ENCODE results near the gene RAB44. TPM values are rescaled to one million over a fixed set of nuclear protein-coding genes. Genes with fewer than 3 reads are reported as not detected.

The RAB44 gene
- total and polyA plus RNA-seq, 9 of the 15 experiments (the other 6 are each of a cell fraction or from before 2014, with no cell fraction given), result not detected

DNA sequence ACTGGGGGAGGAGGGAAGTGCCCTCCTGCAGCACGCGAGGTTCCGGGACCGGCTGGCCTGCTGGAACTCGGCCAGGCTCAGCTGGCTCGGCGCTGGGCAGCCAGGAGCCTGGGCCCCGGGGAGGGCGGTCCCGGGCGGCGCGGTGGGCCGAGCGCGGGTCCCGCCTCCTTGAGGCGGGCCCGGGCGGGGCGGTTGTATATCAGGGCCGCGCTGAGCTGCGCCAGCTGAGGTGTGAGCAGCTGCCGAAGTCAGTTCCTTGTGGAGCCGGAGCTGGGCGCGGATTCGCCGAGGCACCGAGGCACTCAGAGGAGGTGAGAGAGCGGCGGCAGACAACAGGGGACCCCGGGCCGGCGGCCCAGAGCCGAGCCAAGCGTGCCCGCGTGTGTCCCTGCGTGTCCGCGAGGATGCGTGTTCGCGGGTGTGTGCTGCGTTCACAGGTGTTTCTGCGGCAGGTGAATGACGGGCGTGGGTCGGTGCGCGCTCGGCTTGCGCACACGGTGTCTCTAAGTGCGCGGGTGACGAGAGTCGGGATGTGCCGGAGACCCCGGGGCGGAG is 19.1 kb upstream of the RAB44 start, which contains the start of gene CDKN1A (continued):
- TF ChIP-seq SMARCC2 (IDR thresholded peaks at IDR 0.05; ENCODE audit: low read depth) (no peak), ADNP (tag; IDR thresholded peaks at IDR 0.05) (no peak), FOS (IDR thresholded peaks at IDR 0.05; ENCODE audit: extremely low read depth, insufficient read length) (no peak), CBX5 (IDR thresholded peaks at IDR 0.05; ENCODE audit: borderline replicate concordance, low read depth) (no peak), HDAC8 (tag; IDR thresholded peaks at IDR 0.05) (no peak), ZNF354B (CRISPR knock-in tag; IDR thresholded peaks at IDR 0.05) (no peak), KDM5B (IDR thresholded peaks at IDR 0.05; ENCODE audit: insufficient replicate concordance, low read depth, low read length) (peak; percentile 85), ZNF57 (CRISPR knock-in tag; IDR thresholded peaks at IDR 0.05) (no peak), MYNN (IDR thresholded peaks at IDR 0.05) (0 out of 2 replicates have a peak, but pooled peaks have one; percentile 15), MYNN (CRISPR knock-in tag; IDR thresholded peaks at IDR 0.05) (no peak), STAG1 (CRISPR knock-in tag; IDR thresholded peaks at IDR 0.05; ENCODE audit: borderline replicate concordance) (no peak), NFYB (IDR thresholded peaks at IDR 0.05; ENCODE audit: extremely low read depth, insufficient read length) (no peak), TCF3 (CRISPR knock-in tag; IDR thresholded peaks at IDR 0.05) (no peak), CTBP1 (IDR thresholded peaks at IDR 0.05; ENCODE audit: borderline replicate concordance) (0 out of 2 replicates have a peak, but pooled peaks have one; percentile 77)
- TF ChIP-seq, protein P1, sequence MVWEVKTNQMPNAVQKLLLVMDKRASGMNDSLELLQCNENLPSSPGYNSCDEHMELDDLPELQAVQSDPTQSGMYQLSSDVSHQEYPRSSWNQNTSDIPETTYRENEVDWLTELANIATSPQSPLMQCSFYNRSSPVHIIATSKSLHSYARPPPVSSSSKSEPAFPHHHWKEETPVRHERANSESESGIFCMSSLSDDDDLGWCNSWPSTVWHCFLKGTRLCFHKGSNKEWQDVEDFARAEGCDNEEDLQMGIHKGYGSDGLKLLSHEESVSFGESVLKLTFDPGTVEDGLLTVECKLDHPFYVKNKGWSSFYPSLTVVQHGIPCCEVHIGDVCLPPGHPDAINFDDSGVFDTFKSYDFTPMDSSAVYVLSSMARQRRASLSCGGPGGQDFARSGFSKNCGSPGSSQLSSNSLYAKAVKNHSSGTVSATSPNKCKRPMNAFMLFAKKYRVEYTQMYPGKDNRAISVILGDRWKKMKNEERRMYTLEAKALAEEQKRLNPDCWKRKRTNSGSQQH (CRISPR knock-in tag; IDR thresholded peaks at IDR 0.05), result 0 out of 2 replicates have a peak, but pooled peaks have one; percentile 36
- TF ChIP-seq, protein P2, sequence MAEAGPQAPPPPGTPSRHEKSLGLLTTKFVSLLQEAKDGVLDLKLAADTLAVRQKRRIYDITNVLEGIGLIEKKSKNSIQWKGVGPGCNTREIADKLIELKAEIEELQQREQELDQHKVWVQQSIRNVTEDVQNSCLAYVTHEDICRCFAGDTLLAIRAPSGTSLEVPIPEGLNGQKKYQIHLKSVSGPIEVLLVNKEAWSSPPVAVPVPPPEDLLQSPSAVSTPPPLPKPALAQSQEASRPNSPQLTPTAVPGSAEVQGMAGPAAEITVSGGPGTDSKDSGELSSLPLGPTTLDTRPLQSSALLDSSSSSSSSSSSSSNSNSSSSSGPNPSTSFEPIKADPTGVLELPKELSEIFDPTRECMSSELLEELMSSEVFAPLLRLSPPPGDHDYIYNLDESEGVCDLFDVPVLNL (CRISPR knock-in tag; IDR thresholded peaks at IDR 0.05; ENCODE audit: low read depth), result no peak
- TF ChIP-seq, protein P3, sequence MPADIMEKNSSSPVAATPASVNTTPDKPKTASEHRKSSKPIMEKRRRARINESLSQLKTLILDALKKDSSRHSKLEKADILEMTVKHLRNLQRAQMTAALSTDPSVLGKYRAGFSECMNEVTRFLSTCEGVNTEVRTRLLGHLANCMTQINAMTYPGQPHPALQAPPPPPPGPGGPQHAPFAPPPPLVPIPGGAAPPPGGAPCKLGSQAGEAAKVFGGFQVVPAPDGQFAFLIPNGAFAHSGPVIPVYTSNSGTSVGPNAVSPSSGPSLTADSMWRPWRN (IDR thresholded peaks at IDR 0.05; ENCODE audit: low read depth), result no peak
- TF ChIP-seq, protein P4, sequence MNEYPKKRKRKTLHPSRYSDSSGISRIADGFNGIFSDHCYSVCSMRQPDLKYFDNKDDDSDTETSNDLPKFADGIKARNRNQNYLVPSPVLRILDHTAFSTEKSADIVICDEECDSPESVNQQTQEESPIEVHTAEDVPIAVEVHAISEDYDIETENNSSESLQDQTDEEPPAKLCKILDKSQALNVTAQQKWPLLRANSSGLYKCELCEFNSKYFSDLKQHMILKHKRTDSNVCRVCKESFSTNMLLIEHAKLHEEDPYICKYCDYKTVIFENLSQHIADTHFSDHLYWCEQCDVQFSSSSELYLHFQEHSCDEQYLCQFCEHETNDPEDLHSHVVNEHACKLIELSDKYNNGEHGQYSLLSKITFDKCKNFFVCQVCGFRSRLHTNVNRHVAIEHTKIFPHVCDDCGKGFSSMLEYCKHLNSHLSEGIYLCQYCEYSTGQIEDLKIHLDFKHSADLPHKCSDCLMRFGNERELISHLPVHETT (CRISPR knock-in tag; conservative IDR thresholded peaks at IDR 0.05 in 1 of 2, IDR thresholded peaks at IDR 0.05 in 1 of 2), result 0 out of 4 replicates have a peak, but pooled peaks of 1 of the 2 experiments have one; percentile 39
- TF ChIP-seq, protein P5, sequence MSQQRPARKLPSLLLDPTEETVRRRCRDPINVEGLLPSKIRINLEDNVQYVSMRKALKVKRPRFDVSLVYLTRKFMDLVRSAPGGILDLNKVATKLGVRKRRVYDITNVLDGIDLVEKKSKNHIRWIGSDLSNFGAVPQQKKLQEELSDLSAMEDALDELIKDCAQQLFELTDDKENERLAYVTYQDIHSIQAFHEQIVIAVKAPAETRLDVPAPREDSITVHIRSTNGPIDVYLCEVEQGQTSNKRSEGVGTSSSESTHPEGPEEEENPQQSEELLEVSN (IDR thresholded peaks at IDR 0.05; ENCODE audit: borderline replicate concordance in 1 of 2, extremely low read depth in 1 of 2, insufficient read depth in 1 of 2, insufficient read length in 1 of 2, low read depth in 1 of 2, low read length in 1 of 2, poor library complexity in 1 of 2, severe bottlenecking in 1 of 2), result peak; percentile 75 to 95
- TF ChIP-seq, protein P6, sequence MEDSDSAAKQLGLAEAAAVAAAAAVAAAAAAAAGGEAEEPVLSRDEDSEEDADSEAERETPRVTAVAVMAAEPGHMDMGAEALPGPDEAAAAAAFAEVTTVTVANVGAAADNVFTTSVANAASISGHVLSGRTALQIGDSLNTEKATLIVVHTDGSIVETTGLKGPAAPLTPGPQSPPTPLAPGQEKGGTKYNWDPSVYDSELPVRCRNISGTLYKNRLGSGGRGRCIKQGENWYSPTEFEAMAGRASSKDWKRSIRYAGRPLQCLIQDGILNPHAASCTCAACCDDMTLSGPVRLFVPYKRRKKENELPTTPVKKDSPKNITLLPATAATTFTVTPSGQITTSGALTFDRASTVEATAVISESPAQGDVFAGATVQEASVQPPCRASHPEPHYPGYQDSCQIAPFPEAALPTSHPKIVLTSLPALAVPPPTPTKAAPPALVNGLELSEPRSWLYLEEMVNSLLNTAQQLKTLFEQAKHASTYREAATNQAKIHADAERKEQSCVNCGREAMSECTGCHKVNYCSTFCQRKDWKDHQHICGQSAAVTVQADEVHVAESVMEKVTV (CRISPR knock-in tag; IDR thresholded peaks at IDR 0.05), result no peak

Data from K562 (cell line).